ENCODE data around the gene TNS1. TPM values are rescaled to one million over a fixed set of nuclear protein-coding genes. Genes with fewer than 3 reads are reported as not detected.

Gene TNS1
- total and polyA plus RNA-seq, 2 donors from 2014 or later, result 44.8 to 471 TPM

DNA sequence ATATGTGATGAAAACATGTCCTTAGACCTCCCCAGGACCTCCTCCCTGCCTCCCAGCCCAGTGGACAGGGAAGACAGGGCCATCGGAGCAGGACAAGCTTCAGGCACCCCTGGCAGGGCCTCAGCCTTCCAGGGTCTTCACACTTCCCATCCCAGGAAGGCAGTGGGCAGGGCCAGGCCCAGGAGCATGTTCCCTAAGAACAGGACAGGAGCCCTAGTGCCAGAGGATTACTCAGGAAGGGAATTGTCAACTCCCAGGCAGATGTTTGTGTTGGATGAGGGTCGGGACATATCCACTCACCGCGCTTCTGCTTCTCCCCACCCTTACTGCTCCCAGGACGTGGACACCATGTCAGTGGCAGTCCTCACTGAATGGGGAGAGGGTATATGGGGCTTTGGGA is 138.9 kb downstream of the TNS1 start:
- peaks cover 3 to 85% (median 62%) of the 10 kb centered on the region in 3 donors for H3K36me3 ChIP-seq (ENCODE audit: control insufficient read depth in 2 of 3, insufficient read depth in 3 of 3, low read length in 3 of 3)
- H3K4me1 ChIP-seq (ENCODE audit: control insufficient read depth in 2 of 3, insufficient read depth in 2 of 3, low read depth in 1 of 3, low read length in 3 of 3), result peaks cover 4 to 42% (median 37%) of the 10 kb centered on the region in 3 donors
- DNase-seq (no peak), FAIRE-seq (no peak)
- H3K27ac ChIP-seq (ENCODE audit: low read depth in 2 of 2, low read length in 2 of 2), result no peak overlapping the region
- no peak overlapping the region for H3K9ac ChIP-seq (ENCODE audit: low read length in 3 of 3)
- intact Hi-C loops (cut with DNase I), result no loop called here
- no peaks in the 10 kb centered on the region for H3K27me3 ChIP-seq (ENCODE audit: control insufficient read depth, insufficient read depth, low read length)
- TF ChIP-seq, protein P1, sequence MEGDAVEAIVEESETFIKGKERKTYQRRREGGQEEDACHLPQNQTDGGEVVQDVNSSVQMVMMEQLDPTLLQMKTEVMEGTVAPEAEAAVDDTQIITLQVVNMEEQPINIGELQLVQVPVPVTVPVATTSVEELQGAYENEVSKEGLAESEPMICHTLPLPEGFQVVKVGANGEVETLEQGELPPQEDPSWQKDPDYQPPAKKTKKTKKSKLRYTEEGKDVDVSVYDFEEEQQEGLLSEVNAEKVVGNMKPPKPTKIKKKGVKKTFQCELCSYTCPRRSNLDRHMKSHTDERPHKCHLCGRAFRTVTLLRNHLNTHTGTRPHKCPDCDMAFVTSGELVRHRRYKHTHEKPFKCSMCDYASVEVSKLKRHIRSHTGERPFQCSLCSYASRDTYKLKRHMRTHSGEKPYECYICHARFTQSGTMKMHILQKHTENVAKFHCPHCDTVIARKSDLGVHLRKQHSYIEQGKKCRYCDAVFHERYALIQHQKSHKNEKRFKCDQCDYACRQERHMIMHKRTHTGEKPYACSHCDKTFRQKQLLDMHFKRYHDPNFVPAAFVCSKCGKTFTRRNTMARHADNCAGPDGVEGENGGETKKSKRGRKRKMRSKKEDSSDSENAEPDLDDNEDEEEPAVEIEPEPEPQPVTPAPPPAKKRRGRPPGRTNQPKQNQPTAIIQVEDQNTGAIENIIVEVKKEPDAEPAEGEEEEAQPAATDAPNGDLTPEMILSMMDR (IDR thresholded peaks at IDR 0.05; ENCODE audit: borderline replicate concordance, extremely low read depth, insufficient read depth), result no peak
- no peak overlapping the region for H3K4me3 ChIP-seq (ENCODE audit: low read length in 3 of 3)
- H3K9me3 ChIP-seq (ENCODE audit: control insufficient read depth in 2 of 3, insufficient read depth in 1 of 3, low read length in 3 of 3), result no peaks in the 10 kb centered on the region

DNA sequence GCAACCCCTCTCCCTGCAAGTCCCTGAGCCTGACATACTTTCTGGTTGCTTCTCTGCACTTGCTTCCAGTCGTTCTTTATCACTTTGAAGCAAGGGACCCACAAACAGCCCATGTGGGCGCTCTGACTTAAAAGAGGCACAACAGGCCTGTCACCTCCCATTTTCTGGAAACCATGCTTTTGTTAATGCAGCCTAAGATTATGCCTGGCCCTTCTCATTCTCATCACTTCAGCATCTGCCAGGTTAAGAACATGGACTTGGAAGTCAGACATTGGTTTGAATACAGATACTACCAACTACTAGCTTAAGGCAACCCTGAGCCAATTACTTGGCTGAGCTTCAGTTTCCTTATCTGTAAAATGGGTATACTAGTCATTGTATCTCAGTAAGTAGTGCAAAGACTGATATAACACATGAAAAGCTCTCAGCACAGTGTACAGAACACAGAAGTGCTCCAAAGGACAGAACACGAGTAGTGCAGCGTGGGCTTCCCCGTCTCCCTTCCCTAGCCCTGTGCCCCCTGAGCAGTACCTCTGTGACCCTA is 141.4 kb downstream of the TNS1 start:
- intact Hi-C loops (cut with DNase I), result no loop called here
- H3K36me3 ChIP-seq (ENCODE audit: control insufficient read depth in 2 of 3, insufficient read depth in 3 of 3, low read length in 3 of 3), result peaks cover 3 to 70% (median 43%) of the 10 kb centered on the region in 3 donors
- FAIRE-seq, result no peak

DNA sequence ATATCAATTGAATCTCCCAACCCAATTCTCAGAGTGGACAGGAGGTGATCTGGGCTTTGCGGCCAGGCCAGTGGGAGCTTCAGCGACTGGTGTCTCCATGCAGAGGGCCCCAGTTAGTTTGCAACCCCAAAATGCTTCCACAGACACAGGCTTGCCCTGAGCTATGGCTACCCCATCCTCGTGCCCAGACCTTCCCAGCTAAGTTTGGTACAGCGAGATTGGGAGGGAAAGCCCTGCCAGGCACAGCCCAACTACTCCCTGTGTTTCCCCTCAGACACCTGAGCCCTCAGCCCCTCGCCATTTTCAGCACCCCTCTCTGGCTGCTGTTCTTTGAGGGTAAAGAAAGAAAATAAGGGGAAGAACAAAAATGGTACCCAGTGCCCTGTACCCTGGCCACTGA is 142.9 kb downstream of the TNS1 start:
- Histone ChIP-seq H3K9ac (ENCODE audit: low read length in 3 of 3) (peak overlapping the region in 1 of 3 donors; percentile 29), H3K36me3 (ENCODE audit: control insufficient read depth in 2 of 3, insufficient read depth in 3 of 3, low read length in 3 of 3) (peaks cover 2 to 70% (median 37%) of the 10 kb centered on the region in 3 donors), H3K4me3 (ENCODE audit: low read length in 3 of 3) (no peak overlapping the region), H3K4me1 (ENCODE audit: control insufficient read depth in 2 of 3, insufficient read depth in 2 of 3, low read depth in 1 of 3, low read length in 3 of 3) (peaks cover 4 to 52% (median 41%) of the 10 kb centered on the region in 3 donors), H3K9me3 (ENCODE audit: control insufficient read depth in 2 of 3, insufficient read depth in 1 of 3, low read length in 3 of 3) (no peaks in the 10 kb centered on the region), H3K27me3 (ENCODE audit: control insufficient read depth, insufficient read depth, low read length) (no peaks in the 10 kb centered on the region), H3K27ac (ENCODE audit: low read depth in 2 of 2, low read length in 2 of 2) (no peak overlapping the region)
- FAIRE-seq (no peak), DNase-seq (no peak)
- TF ChIP-seq, protein P1 (IDR thresholded peaks at IDR 0.05; ENCODE audit: borderline replicate concordance, extremely low read depth, insufficient read depth), result no peak
- intact Hi-C loops (cut with DNase I), result no loop called here

More for the DNA sequence above, 141.4 kb downstream of the TNS1 start:
- H3K9ac ChIP-seq (ENCODE audit: low read length in 3 of 3), result no peak overlapping the region
- peaks cover 4 to 55% (median 53%) of the 10 kb centered on the region in 3 donors for H3K4me1 ChIP-seq (ENCODE audit: control insufficient read depth in 2 of 3, insufficient read depth in 2 of 3, low read depth in 1 of 3, low read length in 3 of 3)
- no peak for DNase-seq
- H3K4me3 ChIP-seq (ENCODE audit: low read length in 3 of 3), result no peak overlapping the region
- TF ChIP-seq, protein P1 (IDR thresholded peaks at IDR 0.05; ENCODE audit: borderline replicate concordance, extremely low read depth, insufficient read depth), result no peak
- H3K27me3 ChIP-seq (ENCODE audit: control insufficient read depth, insufficient read depth, low read length), result no peaks in the 10 kb centered on the region
- no peak overlapping the region for H3K27ac ChIP-seq (ENCODE audit: low read depth in 2 of 2, low read length in 2 of 2)
- no peaks in the 10 kb centered on the region for H3K9me3 ChIP-seq (ENCODE audit: control insufficient read depth in 2 of 3, insufficient read depth in 1 of 3, low read length in 3 of 3)
